Measurements from ENCODE around the gene APPL1.

Gene APPL1

GRCh38 chr3:57227204-57227929 is at the start of gene APPL1:
Gene APPL1, plus strand, starts transcription at chr3:57227729. Its CDS starts 155 bp downstream, at chr3:57227884.
- DNase-seq, result peak; percentile 95

- peak; percentile 4 for DNase-seq
These were observed 47.7 kb upstream of the APPL1 start for GRCh38 chr3:57179580-57180410.

- DNase-seq, result no peak
These were observed 43.0 kb upstream of the APPL1 start for GRCh38 chr3:57184526-57184925.

- DNase-seq, result no peak
These were observed 35.5 kb upstream of the APPL1 start for GRCh38 chr3:57192028-57192427.

- DNase-seq, result no peak
These were observed 32.9 kb upstream of the APPL1 start for GRCh38 chr3:57194641-57195040.

GRCh38 chr3:57199895-57200297 is 27.6 kb upstream of the APPL1 start, which contains the start of gene HESX1:
Gene HESX1, minus strand, starts transcription at chr3:57199978. Its CDS starts 60 bp downstream, at chr3:57199918.
- no peak for DNase-seq

GRCh38 chr3:57206423-57206822 is 21.1 kb upstream of the APPL1 start:
- no peak for DNase-seq

GRCh38 chr3:57221883-57222282 is 5.6 kb upstream of the APPL1 start:
- DNase-seq, result no peak

GRCh38 chr3:57224856-57225255 is 2.7 kb upstream of the APPL1 start:
- peak; percentile 3 for DNase-seq

GRCh38 chr3:57226176-57226575 is 1.4 kb upstream of the APPL1 start:
- DNase-seq, result no peak

GRCh38 chr3:57227930-57228751 is 612 bp downstream of the APPL1 start:
- peak; percentile 54 for DNase-seq

GRCh38 chr3:57230006-57230405 is 2.5 kb downstream of the APPL1 start:
- no peak for DNase-seq

GRCh38 chr3:57233799-57234198 is 6.3 kb downstream of the APPL1 start:
- no peak for DNase-seq

- DNase-seq, result no peak
These were observed 7.4 kb downstream of the APPL1 start for GRCh38 chr3:57234613-57235575.

GRCh38 chr3:57244946-57245345 is 17.4 kb downstream of the APPL1 start:
- no peak for DNase-seq

- DNase-seq, result no peak
These were observed 24.9 kb downstream of the APPL1 start for GRCh38 chr3:57252404-57252803.

- DNase-seq, result no peak
These were observed 29.3 kb downstream of the APPL1 start for GRCh38 chr3:57256844-57257243.

GRCh38 chr3:57257678-57258077 is 30.1 kb downstream of the APPL1 start:
- no peak for DNase-seq

- no peak for DNase-seq
These were observed 33.6 kb downstream of the APPL1 start for GRCh38 chr3:57261119-57261518.

GRCh38 chr3:57261929-57262328 is 34.4 kb downstream of the APPL1 start:
- DNase-seq, result no peak

GRCh38 chr3:57268416-57268815 is 40.9 kb downstream of the APPL1 start:
- DNase-seq, result no peak

GRCh38 chr3:57274845-57275244 is 47.3 kb downstream of the APPL1 start:
- DNase-seq, result no peak

Data from activated CD4-positive, alpha-beta T cell treated with anti-CD3 and anti-CD28 coated beads, Interleukin-2, Interleukin-6, amounts not matched to agents 100 ng/mL and 50 ng/mL, durations not matched to agents 16 hours and 8 hours (primary cell).